ENCODE results near the gene NUMA1. TPM values are rescaled to one million over a fixed set of nuclear protein-coding genes. Genes with fewer than 3 reads are reported as not detected.

The NUMA1 gene
- total and polyA plus RNA-seq, 9 of the 15 experiments (the other 6 are each of a cell fraction or from before 2014, with no cell fraction given), result 4.1 to 104 (median 51.2) TPM

DNA sequence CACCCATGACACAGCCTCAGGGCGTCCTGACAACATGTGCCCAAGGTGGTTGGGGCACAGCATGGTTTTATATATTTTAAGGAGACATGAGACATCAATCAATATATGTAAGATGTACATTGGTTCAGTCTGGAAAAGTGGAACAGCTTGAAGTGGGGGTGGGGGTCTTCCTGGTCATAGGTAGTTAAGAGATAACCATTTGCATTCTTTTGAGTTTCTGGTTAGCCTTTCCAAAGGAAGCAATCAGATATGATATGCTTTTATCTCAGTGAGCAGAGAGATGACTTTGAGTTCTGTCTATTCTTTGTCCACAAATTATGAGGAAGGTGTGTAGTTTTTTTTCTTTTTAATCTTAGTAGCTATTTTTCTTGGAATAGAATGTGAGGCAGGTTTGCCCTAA, 42.3 kb upstream of the NUMA1 start (continued):
- TF ChIP-seq VEZF1 (CRISPR knock-in tag; IDR thresholded peaks at IDR 0.05) (peak; percentile 16; the same call in 1 of the 2 replicates), HNRNPLL (IDR thresholded peaks at IDR 0.05; ENCODE audit: low read depth, low read length, poor library complexity, severe bottlenecking) (no peak), ZBTB11 (CRISPR knock-in tag; IDR thresholded peaks at IDR 0.05) (no peak), U2AF1 (optimal IDR thresholded peaks at IDR 0.05; ENCODE audit: low read depth, low read length) (no peak), SMARCA5 (IDR thresholded peaks at IDR 0.05) (no peak), RB1 (IDR thresholded peaks at IDR 0.05; ENCODE audit: low read depth) (no peak), KDM1A (IDR thresholded peaks at IDR 0.05) (0 out of 4 replicates have a peak, but pooled peaks of 1 of the 2 experiments have one; percentile 6), GABPA (tag; conservative IDR thresholded peaks at IDR 0.05; ENCODE audit: low read depth) (no peak), MTF1 (CRISPR knock-in tag; IDR thresholded peaks at IDR 0.05; ENCODE audit: borderline replicate concordance) (no peak), ZFP1 (CRISPR knock-in tag; IDR thresholded peaks at IDR 0.05) (no peak), MAFK (IDR thresholded peaks at IDR 0.05; ENCODE audit: low read length) (no peak), POU5F1 (IDR thresholded peaks at IDR 0.05; ENCODE audit: borderline replicate concordance, low read depth, low read length, partially characterized antibody) (no peak), SMARCA4 (IDR thresholded peaks at IDR 0.05) (peak; percentile 56), THRAP3 (IDR thresholded peaks at IDR 0.05; ENCODE audit: borderline replicate concordance) (no peak), NCOA6 (IDR thresholded peaks at IDR 0.05) (no peak), ZBTB8A (IDR thresholded peaks at IDR 0.05; ENCODE audit: partially characterized antibody) (no peak), GATA2 (CRISPR knock-in tag; IDR thresholded peaks at IDR 0.05) (no peak), EP300 (IDR thresholded peaks at IDR 0.05; ENCODE audit: low read length) (peak; percentile 46; the same call in 1 of the 2 replicates), TEAD4 (IDR thresholded peaks at IDR 0.05; ENCODE audit: low read length) (peak; percentile 54), TEAD4 (CRISPR knock-in tag; IDR thresholded peaks at IDR 0.05; ENCODE audit: borderline replicate concordance) (no peak), ZNF217 (CRISPR knock-in tag; IDR thresholded peaks at IDR 0.05) (no peak), KLF16 (IDR thresholded peaks at IDR 0.05) (no peak)
- TF ChIP-seq, protein P1, sequence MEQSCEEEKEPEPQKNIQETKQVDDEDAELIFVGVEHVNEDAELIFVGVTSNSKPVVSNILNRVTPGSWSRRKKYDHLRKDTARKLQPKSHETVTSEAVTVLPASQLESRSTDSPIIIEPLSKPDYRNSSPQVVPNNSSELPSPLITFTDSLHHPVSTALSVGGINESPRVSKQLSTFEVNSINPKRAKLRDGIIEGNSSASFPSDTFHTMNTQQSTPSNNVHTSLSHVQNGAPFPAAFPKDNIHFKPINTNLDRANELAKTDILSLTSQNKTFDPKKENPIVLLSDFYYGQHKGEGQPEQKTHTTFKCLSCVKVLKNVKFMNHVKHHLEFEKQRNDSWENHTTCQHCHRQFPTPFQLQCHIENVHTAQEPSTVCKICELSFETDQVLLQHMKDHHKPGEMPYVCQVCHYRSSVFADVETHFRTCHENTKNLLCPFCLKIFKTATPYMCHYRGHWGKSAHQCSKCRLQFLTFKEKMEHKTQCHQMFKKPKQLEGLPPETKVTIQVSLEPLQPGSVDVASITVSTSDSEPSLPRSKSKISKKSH (CRISPR knock-in tag; IDR thresholded peaks at IDR 0.05), result no peak
- TF ChIP-seq, protein P2, sequence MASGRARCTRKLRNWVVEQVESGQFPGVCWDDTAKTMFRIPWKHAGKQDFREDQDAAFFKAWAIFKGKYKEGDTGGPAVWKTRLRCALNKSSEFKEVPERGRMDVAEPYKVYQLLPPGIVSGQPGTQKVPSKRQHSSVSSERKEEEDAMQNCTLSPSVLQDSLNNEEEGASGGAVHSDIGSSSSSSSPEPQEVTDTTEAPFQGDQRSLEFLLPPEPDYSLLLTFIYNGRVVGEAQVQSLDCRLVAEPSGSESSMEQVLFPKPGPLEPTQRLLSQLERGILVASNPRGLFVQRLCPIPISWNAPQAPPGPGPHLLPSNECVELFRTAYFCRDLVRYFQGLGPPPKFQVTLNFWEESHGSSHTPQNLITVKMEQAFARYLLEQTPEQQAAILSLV (tag; IDR thresholded peaks at IDR 0.05), result no peak

All from K562 (cell line).